Prostate gland (tissue), 2 donors: Measurements from ENCODE around the gene TMEM18.

ENCODE experiments used
- POLR2A ChIP-seq: fragments of 450-650 bp; IDR thresholded peaks from one replicate; pipeline ENCODE4 v1.6.1; 2016; ENCODE audit warnings: antibody characterized with exemption, mild to moderate bottlenecking
- POLR2AphosphoS5 ChIP-seq: sonication (generic); formaldehyde crosslinking; IDR thresholded peaks from one replicate; pipeline ENCODE4 v1.6.1; 2017; ENCODE audit warnings: antibody characterized with exemption
- TF ChIP-seq, protein P1 (sequence below), 4 experiments: fragments of 200-600 bp in 2 of 4; fragments of 450-650 bp in 2 of 4; sonication (generic) in 2 of 4; IDR thresholded peaks; 1 replicate in 3 of 4; 2 replicates in 1 of 4; pipeline ENCODE4 v1.5.1; 2016 to 2019; ENCODE audit warnings: antibody characterized with exemption in 4 of 4, mild to moderate bottlenecking in 2 of 4, moderate library complexity in 2 of 4

GRCh38 chr2:689237-689636, 12.0 kb upstream of the TMEM18 start:
- TF ChIP-seq, protein P1, sequence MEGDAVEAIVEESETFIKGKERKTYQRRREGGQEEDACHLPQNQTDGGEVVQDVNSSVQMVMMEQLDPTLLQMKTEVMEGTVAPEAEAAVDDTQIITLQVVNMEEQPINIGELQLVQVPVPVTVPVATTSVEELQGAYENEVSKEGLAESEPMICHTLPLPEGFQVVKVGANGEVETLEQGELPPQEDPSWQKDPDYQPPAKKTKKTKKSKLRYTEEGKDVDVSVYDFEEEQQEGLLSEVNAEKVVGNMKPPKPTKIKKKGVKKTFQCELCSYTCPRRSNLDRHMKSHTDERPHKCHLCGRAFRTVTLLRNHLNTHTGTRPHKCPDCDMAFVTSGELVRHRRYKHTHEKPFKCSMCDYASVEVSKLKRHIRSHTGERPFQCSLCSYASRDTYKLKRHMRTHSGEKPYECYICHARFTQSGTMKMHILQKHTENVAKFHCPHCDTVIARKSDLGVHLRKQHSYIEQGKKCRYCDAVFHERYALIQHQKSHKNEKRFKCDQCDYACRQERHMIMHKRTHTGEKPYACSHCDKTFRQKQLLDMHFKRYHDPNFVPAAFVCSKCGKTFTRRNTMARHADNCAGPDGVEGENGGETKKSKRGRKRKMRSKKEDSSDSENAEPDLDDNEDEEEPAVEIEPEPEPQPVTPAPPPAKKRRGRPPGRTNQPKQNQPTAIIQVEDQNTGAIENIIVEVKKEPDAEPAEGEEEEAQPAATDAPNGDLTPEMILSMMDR (IDR thresholded peaks at IDR 0.05) = no peak
- TF ChIP-seq POLR2A = no peak
- TF ChIP-seq POLR2AphosphoS5 = no peak
